Measurements from ENCODE around the gene PIGU.
"Not testable (repeated sequence)": the region's sequence is repeated elsewhere in the genome, so short reads cannot be mapped to it uniquely, and the experiment has no call there.

DNA sequence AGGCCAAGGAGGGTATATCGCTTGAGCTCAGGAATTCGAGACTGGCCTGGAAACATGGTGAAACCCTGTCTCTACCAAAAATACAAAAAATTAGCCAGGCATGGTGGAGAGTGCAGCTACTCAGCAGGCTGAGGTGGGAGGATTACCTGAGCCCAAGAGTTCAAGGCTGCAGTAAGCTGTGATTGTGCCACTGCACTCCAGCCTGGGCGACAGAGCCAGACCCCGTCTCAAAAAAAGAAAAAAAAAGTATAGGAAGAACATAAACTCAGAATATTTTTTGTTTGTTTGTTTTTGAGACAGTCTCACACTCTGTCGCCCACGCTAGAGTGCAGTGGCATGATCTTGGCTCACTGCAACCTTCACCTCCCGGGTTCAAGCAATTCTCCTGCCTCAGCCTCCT lies 12.1 kb downstream of the PIGU start:
- TF ChIP-seq, protein P1, sequence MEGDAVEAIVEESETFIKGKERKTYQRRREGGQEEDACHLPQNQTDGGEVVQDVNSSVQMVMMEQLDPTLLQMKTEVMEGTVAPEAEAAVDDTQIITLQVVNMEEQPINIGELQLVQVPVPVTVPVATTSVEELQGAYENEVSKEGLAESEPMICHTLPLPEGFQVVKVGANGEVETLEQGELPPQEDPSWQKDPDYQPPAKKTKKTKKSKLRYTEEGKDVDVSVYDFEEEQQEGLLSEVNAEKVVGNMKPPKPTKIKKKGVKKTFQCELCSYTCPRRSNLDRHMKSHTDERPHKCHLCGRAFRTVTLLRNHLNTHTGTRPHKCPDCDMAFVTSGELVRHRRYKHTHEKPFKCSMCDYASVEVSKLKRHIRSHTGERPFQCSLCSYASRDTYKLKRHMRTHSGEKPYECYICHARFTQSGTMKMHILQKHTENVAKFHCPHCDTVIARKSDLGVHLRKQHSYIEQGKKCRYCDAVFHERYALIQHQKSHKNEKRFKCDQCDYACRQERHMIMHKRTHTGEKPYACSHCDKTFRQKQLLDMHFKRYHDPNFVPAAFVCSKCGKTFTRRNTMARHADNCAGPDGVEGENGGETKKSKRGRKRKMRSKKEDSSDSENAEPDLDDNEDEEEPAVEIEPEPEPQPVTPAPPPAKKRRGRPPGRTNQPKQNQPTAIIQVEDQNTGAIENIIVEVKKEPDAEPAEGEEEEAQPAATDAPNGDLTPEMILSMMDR (conservative IDR thresholded peaks at IDR 0.05; ENCODE audit: low read length): not testable (repeated sequence)
- not testable (repeated sequence) for TF ChIP-seq EZH2phosphoT487 (IDR thresholded peaks at IDR 0.05; ENCODE audit: borderline replicate concordance, low read depth, low read length)

Data from OCI-LY7 (cell line).